ENCODE results near the gene MS4A6A. TPM values are rescaled to one million over a fixed set of nuclear protein-coding genes. Genes with fewer than 3 reads are reported as not detected.
"Not testable (repeated sequence)": the region's sequence is repeated elsewhere in the genome, so short reads cannot be mapped to it uniquely, and the experiment has no call there.

The MS4A6A gene
- total RNA-seq, 2 experiments from 2014 or later: not detected

DNA sequence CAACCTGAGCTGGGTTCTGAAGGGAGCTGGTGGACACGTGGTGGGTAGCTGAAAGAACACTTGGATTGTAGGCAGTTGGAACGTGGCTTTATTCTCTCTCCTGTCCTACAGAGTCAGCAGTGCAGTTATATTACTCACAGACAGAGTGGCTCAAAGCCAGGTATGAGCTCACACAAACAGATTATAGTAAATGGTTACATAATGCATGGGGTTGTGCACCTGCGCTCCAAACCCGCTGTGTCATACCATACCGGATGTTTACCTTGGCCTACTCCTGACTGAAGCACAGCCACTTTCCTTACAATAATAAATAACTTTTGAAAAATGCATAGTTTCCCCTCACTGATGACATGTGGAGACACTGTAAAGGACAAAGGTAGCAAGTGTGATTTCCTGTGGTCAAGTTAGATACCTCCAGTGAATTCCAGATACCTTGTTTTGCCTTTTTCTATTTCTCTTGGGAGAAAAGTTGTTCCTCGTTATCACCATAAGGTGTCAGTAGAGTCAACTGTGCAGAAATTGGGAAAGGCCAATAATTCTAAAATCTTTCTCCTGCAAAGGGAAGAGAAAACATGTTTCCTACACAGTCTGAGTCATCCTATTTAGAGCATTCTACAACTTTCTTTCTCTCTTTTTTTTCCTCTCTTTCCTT lies 13.5 kb downstream of the MS4A6A start:
- DNase-seq: no peak
- H3K9me3 Mint-ChIP-seq: peaks cover 23% of the 10 kb centered on the region
- H3K36me3 Mint-ChIP-seq (ENCODE audit: low read depth): no peaks in the 10 kb centered on the region
- ChIA-PET POLR2A (no interaction called here), CTCF (no interaction called here)
- H3K27me3 Mint-ChIP-seq: peaks cover 6% of the 10 kb centered on the region
- H3K4me1 Mint-ChIP-seq: peaks cover 9% of the 10 kb centered on the region
- H3K4me3 Mint-ChIP-seq: no peak overlapping the region
- H3K27ac Mint-ChIP-seq: no peak overlapping the region

DNA sequence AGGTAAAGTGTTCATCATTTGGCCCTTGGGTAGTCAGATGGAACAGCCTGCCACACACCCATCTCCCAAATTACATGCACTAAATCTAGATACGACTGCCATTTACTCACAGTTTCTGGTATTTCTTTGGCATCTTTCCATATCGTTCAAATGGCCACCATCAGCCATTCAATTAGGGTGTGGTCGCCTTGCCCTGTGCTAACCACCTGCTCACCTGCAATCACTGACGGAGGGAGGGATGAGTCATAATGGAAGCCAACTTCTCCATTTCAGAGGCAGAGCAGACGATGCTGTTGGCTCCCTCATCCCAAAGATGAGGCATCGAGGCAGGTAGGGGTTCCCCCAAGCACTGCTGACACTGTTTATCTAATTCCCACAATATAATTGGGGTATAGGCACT lies 14.6 kb downstream of the MS4A6A start:
- Mint-ChIP-seq H3K9me3 (peaks cover 27% of the 10 kb centered on the region), H3K27me3 (peaks cover 6% of the 10 kb centered on the region), H3K4me3 (no peak overlapping the region), H3K36me3 (ENCODE audit: low read depth) (no peaks in the 10 kb centered on the region), H3K27ac (no peak overlapping the region), H3K4me1 (peaks cover 9% of the 10 kb centered on the region)
- ChIA-PET POLR2A (no interaction called here), CTCF (no interaction called here)
- DNase-seq: no peak

DNA sequence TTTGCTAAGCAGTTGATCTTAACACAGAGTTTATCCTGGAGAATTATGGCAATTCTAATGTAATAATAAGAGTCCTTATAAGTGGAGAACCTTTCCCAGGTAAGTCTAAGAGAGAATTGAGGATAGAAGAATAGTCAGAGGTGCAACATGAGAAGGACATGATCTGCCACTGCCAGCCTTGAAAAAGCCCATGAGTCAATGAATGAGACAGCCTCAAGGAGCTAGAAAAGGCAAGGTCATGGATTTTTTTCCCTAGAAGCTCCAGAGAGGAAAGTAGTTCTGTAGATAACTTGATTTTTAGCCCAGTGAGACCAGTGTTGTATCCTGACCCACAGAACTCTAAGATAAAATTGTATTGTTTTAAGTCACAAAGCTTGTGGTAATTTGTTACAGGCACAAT lies 16.9 kb downstream of the MS4A6A start:
- POLR2A ChIA-PET: no interaction called here

DNA sequence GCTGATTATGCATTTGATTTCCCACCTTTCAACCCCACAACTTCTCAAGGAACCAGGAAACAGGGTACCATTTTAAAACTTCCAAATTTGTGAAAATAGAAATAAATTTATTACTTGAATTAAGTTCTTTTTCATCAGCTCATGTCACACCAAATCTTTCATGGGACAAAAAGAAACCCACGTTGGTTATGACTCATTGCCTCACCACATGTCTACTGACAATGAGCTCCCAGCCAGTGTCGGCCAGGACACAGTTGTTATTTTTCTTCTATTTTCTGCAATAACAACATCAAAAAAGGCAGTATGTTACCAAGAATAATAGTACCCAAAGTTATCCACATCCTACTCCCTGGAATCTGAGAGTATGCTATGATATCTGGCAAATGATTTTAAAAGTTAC lies 17.3 kb downstream of the MS4A6A start:
- CTCF ChIA-PET: no interaction called here
- H3K4me1 Mint-ChIP-seq: peaks cover 9% of the 10 kb centered on the region
- no peaks in the 10 kb centered on the region for H3K36me3 Mint-ChIP-seq (ENCODE audit: low read depth)
- H3K9me3 Mint-ChIP-seq: peaks cover 27% of the 10 kb centered on the region
- no peak overlapping the region for H3K27ac Mint-ChIP-seq
- H3K27me3 Mint-ChIP-seq: peaks cover 4% of the 10 kb centered on the region
- no peak for DNase-seq
- H3K4me3 Mint-ChIP-seq: no peak overlapping the region
- POLR2A ChIA-PET: no interaction called here

More for the DNA sequence above, 16.9 kb downstream of the MS4A6A start:
- Mint-ChIP-seq H3K27me3 (peaks cover 6% of the 10 kb centered on the region), H3K4me1 (peaks cover 9% of the 10 kb centered on the region), H3K9me3 (peaks cover 27% of the 10 kb centered on the region), H3K36me3 (ENCODE audit: low read depth) (no peaks in the 10 kb centered on the region), H3K27ac (no peak overlapping the region), H3K4me3 (no peak overlapping the region)
- no peak for DNase-seq
- CTCF ChIA-PET: no interaction called here

DNA sequence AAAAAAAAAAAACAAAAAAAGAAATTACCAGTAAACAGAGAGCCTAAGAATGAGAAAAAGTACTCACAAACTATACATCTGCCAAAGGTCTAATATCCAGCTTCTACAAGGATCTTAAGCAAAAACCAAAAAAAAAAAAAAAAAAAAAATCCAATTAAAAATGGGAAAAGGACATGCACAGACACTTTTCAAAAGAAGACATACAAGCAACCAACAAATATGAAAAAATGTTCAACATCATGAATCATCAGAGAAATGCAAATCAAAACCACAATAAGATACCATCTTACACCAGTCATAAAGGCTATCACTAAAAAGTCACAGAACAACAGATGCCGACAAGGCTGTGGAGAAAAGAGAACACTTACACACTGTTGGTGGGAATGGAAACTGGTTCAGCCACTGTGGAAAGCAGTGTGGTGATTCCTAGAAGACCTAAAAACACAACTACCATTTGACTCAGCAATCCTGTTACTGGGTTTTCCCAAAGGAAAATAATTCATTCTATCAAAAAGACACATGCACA lies 18.3 kb downstream of the MS4A6A start:
- peaks cover 9% of the 10 kb centered on the region for H3K4me1 Mint-ChIP-seq
- no peak overlapping the region for H3K27ac Mint-ChIP-seq
- CTCF ChIA-PET: interaction anchor here (0.6 kb wide), 1 partner anchor 413 kb away, joined by 3 read pairs; no protein-coding TSS in a partner anchor
- H3K9me3 Mint-ChIP-seq: peaks cover 27% of the 10 kb centered on the region
- H3K4me3 Mint-ChIP-seq: no peak overlapping the region
- POLR2A ChIA-PET: no interaction called here
- H3K27me3 Mint-ChIP-seq: peaks cover 2% of the 10 kb centered on the region
- H3K36me3 Mint-ChIP-seq (ENCODE audit: low read depth): no peaks in the 10 kb centered on the region
- no peak for DNase-seq

DNA sequence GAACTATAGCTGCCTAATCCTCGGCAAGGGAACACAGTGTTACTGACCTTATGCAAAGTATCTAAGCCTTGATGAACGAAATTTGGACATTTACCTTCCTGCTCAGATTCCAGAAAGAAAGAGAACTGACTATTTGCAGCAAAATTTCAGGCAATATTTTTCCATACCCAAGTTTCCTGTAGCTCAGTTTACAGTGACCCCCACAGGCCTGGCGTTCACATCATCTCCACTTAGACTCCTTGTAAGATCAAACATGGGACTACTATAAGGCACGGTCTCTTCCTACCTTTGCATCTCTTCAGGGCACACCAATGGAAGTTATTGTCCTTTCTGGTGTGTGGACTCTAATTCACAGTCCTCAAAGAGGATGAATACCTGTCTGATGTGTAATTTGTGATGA lies 21.1 kb downstream of the MS4A6A start:
- ChIA-PET POLR2A (no interaction called here), CTCF (no interaction called here)
- H3K9me3 Mint-ChIP-seq: peaks cover 14% of the 10 kb centered on the region
- H3K36me3 Mint-ChIP-seq (ENCODE audit: low read depth): no peaks in the 10 kb centered on the region
- H3K27me3 Mint-ChIP-seq: peaks cover 4% of the 10 kb centered on the region
- no peak for DNase-seq
- H3K4me3 Mint-ChIP-seq: no peak overlapping the region
- H3K4me1 Mint-ChIP-seq: peaks cover 9% of the 10 kb centered on the region
- H3K27ac Mint-ChIP-seq: no peak overlapping the region

DNA sequence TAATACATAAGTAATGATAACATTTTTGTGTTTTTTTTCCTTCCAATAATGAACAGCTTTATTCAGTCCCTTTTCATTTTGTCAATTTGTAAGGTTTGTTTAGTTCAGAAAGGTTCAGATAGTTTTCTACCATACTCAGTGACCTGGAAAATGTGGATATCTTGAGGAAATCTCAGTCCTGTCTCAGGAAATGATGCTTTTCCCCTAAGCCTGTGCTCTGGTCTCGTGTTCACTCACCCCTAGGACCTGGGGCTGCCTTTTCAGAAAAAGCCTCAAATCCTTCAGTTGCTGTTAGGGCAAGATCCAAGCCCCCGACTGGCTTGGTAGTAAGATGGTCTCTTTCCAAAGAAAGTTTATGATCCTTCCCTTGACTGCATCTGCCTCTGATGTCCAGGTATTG lies 21.8 kb downstream of the MS4A6A start:
- H3K27me3 Mint-ChIP-seq: peaks cover 4% of the 10 kb centered on the region
- peaks cover 14% of the 10 kb centered on the region for H3K9me3 Mint-ChIP-seq
- H3K27ac Mint-ChIP-seq: no peak overlapping the region
- H3K36me3 Mint-ChIP-seq (ENCODE audit: low read depth): no peaks in the 10 kb centered on the region
- no peak for DNase-seq
- H3K4me1 Mint-ChIP-seq: peaks cover 11% of the 10 kb centered on the region
- ChIA-PET POLR2A (no interaction called here), CTCF (no interaction called here)
- H3K4me3 Mint-ChIP-seq: no peak overlapping the region

DNA sequence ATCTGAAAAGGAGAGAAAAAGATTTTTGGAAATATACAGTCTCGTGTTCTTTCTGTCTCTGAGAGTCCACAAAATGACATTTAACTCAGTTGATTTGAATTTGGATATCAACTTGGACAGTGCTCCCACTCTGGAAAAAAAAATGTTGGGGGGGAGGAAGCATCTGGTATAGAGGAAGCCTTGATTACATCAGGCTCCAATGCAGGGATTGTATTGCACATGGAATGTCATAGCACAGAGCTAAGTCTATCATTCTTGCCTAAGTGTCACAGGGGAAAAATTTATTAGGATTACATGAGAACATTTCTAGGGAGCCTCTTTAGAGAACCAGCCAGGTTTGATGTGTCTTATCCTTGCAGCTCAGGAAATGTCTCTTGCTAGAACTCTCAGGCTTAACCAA lies 23.0 kb downstream of the MS4A6A start:
- peaks cover 3% of the 10 kb centered on the region for H3K27me3 Mint-ChIP-seq
- ChIA-PET CTCF (interaction anchor here (0.6 kb wide), 1 partner anchor 110 kb away, joined by 4 read pairs; no protein-coding TSS in a partner anchor), POLR2A (no interaction called here)
- H3K36me3 Mint-ChIP-seq (ENCODE audit: low read depth): no peaks in the 10 kb centered on the region
- DNase-seq: no peak
- H3K9me3 Mint-ChIP-seq: peaks cover 6% of the 10 kb centered on the region
- peaks cover 10% of the 10 kb centered on the region for H3K4me1 Mint-ChIP-seq
- no peak overlapping the region for H3K27ac Mint-ChIP-seq
- no peak overlapping the region for H3K4me3 Mint-ChIP-seq

DNA sequence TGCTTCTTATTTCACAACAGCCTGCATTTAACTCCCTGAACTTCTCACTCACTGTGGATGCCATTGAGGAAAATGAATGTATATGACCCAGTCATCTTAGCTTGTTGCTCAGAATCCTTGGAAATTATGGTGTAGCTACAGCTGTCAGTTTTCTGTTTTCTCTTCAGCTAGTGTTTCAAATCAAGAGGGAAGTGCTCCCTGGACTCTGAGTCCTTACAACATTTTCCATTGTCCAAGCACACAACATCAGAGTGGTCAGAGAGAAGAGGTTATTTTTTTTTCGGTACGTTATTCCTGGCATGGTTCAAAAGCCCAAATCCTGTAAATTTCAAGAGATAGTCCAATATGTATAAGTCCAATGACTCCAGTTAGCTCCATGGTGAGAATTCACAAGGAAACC lies 23.6 kb downstream of the MS4A6A start:
- no peak overlapping the region for H3K4me3 Mint-ChIP-seq
- H3K27ac Mint-ChIP-seq: no peak overlapping the region
- CTCF ChIA-PET: no interaction called here
- no peaks in the 10 kb centered on the region for H3K36me3 Mint-ChIP-seq (ENCODE audit: low read depth)
- POLR2A ChIA-PET: no interaction called here
- DNase-seq: no peak
- peaks cover 3% of the 10 kb centered on the region for H3K27me3 Mint-ChIP-seq
- peaks cover 4% of the 10 kb centered on the region for H3K9me3 Mint-ChIP-seq
- peaks cover 6% of the 10 kb centered on the region for H3K4me1 Mint-ChIP-seq

DNA sequence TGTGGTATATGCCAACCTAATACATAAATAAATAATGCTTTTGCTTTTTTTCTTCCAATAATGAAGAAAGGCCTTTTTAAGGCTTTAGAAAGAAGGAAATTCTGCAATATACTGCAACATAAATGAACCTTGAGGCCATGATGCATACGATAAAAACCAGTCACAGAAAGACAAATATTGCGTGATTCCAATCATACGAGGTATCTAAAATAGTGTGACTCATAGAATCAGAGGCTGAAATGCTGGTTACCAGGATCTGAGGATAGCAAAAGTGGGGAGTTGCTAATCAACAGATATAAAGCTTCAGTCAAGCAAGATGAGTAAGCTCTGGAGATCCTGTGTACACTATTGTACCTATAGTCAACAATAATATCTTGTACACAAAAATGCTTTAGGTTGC lies 24.2 kb downstream of the MS4A6A start:
- H3K27ac Mint-ChIP-seq: no peak overlapping the region
- CTCF ChIA-PET: no interaction called here
- H3K4me1 Mint-ChIP-seq: peaks cover 6% of the 10 kb centered on the region
- peaks cover 1% of the 10 kb centered on the region for H3K9me3 Mint-ChIP-seq
- H3K36me3 Mint-ChIP-seq (ENCODE audit: low read depth): no peaks in the 10 kb centered on the region
- peaks cover 3% of the 10 kb centered on the region for H3K27me3 Mint-ChIP-seq
- POLR2A ChIA-PET: no interaction called here
- H3K4me3 Mint-ChIP-seq: no peak overlapping the region
- DNase-seq: no peak

DNA sequence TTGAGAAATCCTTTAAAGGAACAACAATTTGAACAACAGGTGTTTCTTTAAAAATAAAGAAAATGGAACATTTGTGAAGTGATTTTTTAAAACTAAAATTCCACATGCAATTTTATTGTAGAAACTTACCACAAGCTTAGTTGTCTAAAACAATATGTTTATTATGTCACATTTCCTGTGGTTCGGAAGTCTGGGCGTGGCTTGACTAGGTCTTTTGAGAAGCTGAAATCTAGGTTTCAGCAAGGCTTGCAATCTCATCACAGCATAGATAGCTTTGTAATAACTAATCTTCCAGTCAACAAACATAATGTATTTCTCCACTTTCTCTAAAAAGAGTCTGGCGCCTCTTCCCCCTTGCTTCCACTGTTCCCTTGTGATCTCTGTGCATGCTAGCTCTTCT lies 27.0 kb downstream of the MS4A6A start:
- Mint-ChIP-seq H3K36me3 (ENCODE audit: low read depth) (no peaks in the 10 kb centered on the region), H3K9me3 (no peaks in the 10 kb centered on the region), H3K4me3 (no peak overlapping the region), H3K27ac (no peak overlapping the region), H3K4me1 (peaks cover 6% of the 10 kb centered on the region), H3K27me3 (peaks cover 3% of the 10 kb centered on the region)
- POLR2A ChIA-PET: no interaction called here
- DNase-seq: peak; percentile 10
- CTCF ChIA-PET: no interaction called here

DNA sequence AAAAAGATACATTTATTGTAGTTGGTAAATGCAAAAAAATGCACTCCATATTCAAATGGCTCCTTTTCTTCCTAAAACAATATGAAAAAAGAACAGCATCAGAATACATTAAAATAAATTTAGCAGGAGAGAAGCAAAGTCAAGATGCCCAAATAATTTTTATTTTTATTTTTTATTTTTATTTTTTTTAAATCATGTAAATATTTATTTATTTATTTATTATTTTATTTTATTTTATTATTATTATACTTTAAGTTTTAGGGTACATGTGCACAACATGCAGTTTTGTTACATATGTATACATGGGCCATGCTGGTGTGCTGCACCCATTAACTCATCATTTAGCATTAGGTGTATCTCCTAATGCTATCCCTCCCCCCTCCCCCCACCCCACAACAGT lies 30.2 kb downstream of the MS4A6A start:
- POLR2A ChIA-PET; H3K36me3 Mint-ChIP-seq (ENCODE audit: low read depth); H3K4me3 Mint-ChIP-seq; H3K27me3 Mint-ChIP-seq; H3K4me1 Mint-ChIP-seq; CTCF ChIA-PET; DNase-seq; H3K9me3 Mint-ChIP-seq; H3K27ac Mint-ChIP-seq: not testable (repeated sequence)

DNA sequence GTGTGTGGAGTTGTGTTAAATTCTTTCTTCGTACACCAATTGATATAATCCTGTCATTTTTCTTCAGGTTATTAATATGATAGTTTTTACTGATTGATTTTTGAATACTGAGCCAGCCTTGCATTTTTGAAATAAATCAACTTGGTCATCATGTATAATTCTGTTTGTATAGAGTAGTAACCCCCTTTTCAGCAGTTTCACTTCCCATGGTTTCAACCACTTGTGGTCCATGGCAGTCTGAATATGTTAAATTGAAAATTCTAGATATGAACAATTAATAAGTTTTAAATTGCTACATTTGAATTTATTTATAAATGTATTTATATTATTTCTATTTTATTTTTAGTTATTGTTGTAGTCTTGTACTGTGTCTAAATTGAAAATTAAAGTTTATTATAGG lies 32.6 kb downstream of the MS4A6A start:
- ChIA-PET POLR2A (no interaction called here), CTCF (no interaction called here)
- no peak overlapping the region for H3K27ac Mint-ChIP-seq
- H3K27me3 Mint-ChIP-seq: no peaks in the 10 kb centered on the region
- DNase-seq: no peak
- no peak overlapping the region for H3K4me3 Mint-ChIP-seq
- no peaks in the 10 kb centered on the region for H3K4me1 Mint-ChIP-seq
- no peaks in the 10 kb centered on the region for H3K9me3 Mint-ChIP-seq
- H3K36me3 Mint-ChIP-seq (ENCODE audit: low read depth): no peaks in the 10 kb centered on the region

DNA sequence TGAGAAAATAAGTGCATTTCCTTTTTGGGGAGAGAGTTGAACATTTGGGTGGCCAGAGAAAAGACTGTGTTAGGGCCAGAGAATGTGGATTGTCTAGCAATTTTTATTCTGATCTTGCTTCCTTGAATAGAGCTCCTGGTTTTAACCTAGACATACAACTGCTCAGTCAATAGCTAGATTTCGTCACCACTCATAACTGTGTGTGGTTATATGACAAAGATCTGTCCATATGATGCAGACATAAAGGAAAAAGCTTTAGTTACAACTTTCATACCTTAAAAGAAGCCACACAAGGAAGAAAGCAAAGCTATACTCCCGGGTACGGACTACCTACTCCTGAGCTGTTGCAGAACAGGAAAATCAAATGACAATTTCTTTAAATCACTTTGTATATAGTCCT lies 37.2 kb downstream of the MS4A6A start:
- H3K4me1 Mint-ChIP-seq: peaks cover 2% of the 10 kb centered on the region
- no peak overlapping the region for H3K27ac Mint-ChIP-seq
- no peak for DNase-seq
- H3K4me3 Mint-ChIP-seq: no peak overlapping the region
- POLR2A ChIA-PET: no interaction called here
- CTCF ChIA-PET: no interaction called here
- H3K9me3 Mint-ChIP-seq: no peaks in the 10 kb centered on the region
- no peaks in the 10 kb centered on the region for H3K27me3 Mint-ChIP-seq
- H3K36me3 Mint-ChIP-seq (ENCODE audit: low read depth): no peaks in the 10 kb centered on the region

All from activated CD4-positive, alpha-beta T cell treated with anti-CD3 and anti-CD28 coated beads, Interleukin-2, amount 10 ng/mL, durations not matched to agents 7 days and 5 days (primary cell).